ENCODE results near the gene COA7.

DNA sequence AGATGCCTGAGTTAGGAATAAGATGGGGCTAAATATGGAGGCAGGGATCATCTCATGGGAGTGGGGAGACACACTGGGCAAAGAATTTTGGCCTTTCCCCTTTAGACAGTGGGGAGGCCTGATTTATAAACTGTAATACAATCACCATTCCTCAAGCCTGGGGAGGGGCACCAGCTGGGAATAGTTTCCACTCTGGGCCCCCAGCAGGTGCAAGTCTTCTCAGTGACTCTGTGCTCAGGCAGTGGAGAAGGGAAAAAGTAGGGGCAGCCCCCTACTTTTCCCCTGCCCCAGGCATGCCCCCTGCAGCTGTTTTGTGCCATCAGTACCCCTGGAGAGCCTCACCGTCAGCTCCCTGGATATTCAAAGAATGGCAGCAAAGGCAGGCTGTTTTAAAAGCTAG is 19.1 kb downstream of the COA7 start:
- TF ChIP-seq, protein P1, sequence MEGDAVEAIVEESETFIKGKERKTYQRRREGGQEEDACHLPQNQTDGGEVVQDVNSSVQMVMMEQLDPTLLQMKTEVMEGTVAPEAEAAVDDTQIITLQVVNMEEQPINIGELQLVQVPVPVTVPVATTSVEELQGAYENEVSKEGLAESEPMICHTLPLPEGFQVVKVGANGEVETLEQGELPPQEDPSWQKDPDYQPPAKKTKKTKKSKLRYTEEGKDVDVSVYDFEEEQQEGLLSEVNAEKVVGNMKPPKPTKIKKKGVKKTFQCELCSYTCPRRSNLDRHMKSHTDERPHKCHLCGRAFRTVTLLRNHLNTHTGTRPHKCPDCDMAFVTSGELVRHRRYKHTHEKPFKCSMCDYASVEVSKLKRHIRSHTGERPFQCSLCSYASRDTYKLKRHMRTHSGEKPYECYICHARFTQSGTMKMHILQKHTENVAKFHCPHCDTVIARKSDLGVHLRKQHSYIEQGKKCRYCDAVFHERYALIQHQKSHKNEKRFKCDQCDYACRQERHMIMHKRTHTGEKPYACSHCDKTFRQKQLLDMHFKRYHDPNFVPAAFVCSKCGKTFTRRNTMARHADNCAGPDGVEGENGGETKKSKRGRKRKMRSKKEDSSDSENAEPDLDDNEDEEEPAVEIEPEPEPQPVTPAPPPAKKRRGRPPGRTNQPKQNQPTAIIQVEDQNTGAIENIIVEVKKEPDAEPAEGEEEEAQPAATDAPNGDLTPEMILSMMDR (IDR thresholded peaks at IDR 0.05) = no peak
- TF ChIP-seq POLR2A (IDR thresholded peaks at IDR 0.05) = no peak

Measured in Peyer's patch (tissue), 4 donors.